ENCODE data around the gene TAPT1. TPM values are rescaled to one million over a fixed set of nuclear protein-coding genes. Genes with fewer than 3 reads are reported as not detected.

TAPT1 gene
- polyA plus RNA-seq, 1 of the 3 experiments (the other 2 are of a cell fraction): 6.2 TPM

DNA sequence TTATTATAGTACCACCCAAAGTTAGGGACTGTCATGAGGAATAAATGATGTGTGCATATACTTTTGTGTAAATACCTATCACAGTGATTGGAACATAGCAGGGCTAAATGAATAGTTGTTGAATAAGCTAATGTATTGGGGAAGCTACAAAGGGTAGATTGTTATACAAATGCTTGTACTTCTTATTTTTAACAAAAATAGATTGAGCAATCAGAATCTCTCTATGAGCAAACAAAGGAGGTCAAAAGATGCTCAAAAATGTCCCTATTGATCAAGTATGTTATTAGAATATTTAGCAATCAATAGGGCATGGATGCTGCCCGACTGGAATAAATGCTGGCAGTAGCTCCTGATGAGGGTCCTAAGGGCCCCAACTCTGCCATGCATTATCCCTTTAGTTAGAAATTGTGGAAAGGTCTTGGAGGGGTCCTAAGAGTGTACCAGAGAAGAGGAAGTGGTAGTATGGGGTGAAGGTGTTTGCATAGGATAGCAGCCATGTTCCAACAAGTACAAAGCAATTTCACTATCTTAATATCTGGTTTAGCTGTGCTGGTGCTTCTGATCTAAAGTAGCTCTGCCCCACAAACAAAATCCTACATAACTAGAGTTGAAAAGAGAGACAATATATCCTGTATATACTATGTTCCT lies 33.1 kb upstream of the TAPT1 start (continued):
- TF ChIP-seq ELF1 (IDR thresholded peaks at IDR 0.05) (no peak), SMC3 (IDR thresholded peaks at IDR 0.05; ENCODE audit: low read depth, low read length) (no peak), TEAD4 (IDR thresholded peaks at IDR 0.05; ENCODE audit: borderline replicate concordance, insufficient read depth) (no peak), FOXJ3 (CRISPR knock-in tag; IDR thresholded peaks at IDR 0.05) (no peak), FOSL2 (IDR thresholded peaks at IDR 0.05; ENCODE audit: borderline replicate concordance, low read depth) (no peak)

DNA sequence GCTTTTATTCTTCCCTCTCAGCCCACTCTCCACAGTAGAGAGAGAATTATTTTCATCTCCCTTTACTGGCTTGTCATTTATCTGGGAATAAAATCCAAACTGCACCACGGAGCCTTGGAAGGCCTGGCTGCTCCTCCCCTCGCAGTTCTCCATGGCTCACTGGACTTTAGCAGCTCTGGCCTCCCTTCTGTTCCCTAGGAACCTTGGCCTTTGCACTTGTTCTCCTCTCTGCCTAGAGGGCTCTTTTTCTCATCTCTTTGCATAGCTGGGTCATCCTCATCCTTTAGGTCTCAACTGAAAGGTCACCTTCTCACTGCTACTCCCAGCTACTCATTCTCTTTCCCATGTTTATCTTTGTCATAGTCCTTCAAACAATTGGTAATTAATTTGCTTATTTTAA lies 31.3 kb upstream of the TAPT1 start:
- Histone ChIP-seq H4K20me1 (ENCODE audit: insufficient read depth) (no peaks in the 10 kb centered on the region), H3F3A (replicated peaks; ENCODE audit: insufficient read depth) (no peaks in the 10 kb centered on the region), H3K9me3 (no peaks in the 10 kb centered on the region), H3K27ac (ENCODE audit: low read depth in 2 of 2, low read length in 1 of 2) (no peak overlapping the region), H3K4me3 (ENCODE audit: low read depth in 2 of 2, low read length in 1 of 2) (no peak overlapping the region), H3K4me2 (no peak overlapping the region), H3K9me2 (no peaks in the 10 kb centered on the region), H3K79me2 (ENCODE audit: insufficient read depth) (no peaks in the 10 kb centered on the region), H3K9ac (no peak overlapping the region), H3K27me3 (ENCODE audit: insufficient read depth) (no peaks in the 10 kb centered on the region), H3K4me1 (ENCODE audit: control insufficient read depth in 1 of 2, insufficient read depth in 2 of 2, low read depth in 1 of 2, low read length in 1 of 2) (peaks cover 0 to 14% of the 10 kb centered on the region in 2 experiments; a peak in 1 of 4 replicates), H3K36me3 (replicated peaks in 1 of 2; ENCODE audit: control insufficient read depth in 1 of 2, insufficient read depth in 2 of 2, low read length in 1 of 2) (no peaks in the 10 kb centered on the region), H2AFZ (ENCODE audit: low read depth) (no peak overlapping the region)
- ChIA-PET CTCF (no interaction called here), POLR2A (no interaction called here)
- WGBS (ENCODE audit: low lambda C conversion rate): 85% methylated on average over 2 of the region's 2 CpGs
- TF ChIP-seq, protein P1, sequence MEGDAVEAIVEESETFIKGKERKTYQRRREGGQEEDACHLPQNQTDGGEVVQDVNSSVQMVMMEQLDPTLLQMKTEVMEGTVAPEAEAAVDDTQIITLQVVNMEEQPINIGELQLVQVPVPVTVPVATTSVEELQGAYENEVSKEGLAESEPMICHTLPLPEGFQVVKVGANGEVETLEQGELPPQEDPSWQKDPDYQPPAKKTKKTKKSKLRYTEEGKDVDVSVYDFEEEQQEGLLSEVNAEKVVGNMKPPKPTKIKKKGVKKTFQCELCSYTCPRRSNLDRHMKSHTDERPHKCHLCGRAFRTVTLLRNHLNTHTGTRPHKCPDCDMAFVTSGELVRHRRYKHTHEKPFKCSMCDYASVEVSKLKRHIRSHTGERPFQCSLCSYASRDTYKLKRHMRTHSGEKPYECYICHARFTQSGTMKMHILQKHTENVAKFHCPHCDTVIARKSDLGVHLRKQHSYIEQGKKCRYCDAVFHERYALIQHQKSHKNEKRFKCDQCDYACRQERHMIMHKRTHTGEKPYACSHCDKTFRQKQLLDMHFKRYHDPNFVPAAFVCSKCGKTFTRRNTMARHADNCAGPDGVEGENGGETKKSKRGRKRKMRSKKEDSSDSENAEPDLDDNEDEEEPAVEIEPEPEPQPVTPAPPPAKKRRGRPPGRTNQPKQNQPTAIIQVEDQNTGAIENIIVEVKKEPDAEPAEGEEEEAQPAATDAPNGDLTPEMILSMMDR (IDR thresholded peaks at IDR 0.05): no peak
- TF ChIP-seq ELF1 (IDR thresholded peaks at IDR 0.05): no peak
- no peak for TF ChIP-seq GATA2 (CRISPR knock-in tag; IDR thresholded peaks at IDR 0.05)
- TF ChIP-seq, protein P2, sequence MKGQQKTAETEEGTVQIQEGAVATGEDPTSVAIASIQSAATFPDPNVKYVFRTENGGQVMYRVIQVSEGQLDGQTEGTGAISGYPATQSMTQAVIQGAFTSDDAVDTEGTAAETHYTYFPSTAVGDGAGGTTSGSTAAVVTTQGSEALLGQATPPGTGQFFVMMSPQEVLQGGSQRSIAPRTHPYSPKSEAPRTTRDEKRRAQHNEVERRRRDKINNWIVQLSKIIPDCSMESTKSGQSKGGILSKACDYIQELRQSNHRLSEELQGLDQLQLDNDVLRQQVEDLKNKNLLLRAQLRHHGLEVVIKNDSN (IDR thresholded peaks at IDR 0.05; ENCODE audit: borderline replicate concordance, low read depth): no peak
- no peak for TF ChIP-seq RAD21 (IDR thresholded peaks at IDR 0.05; ENCODE audit: low read length)
- TF ChIP-seq FOXM1 (IDR thresholded peaks at IDR 0.05; ENCODE audit: low read depth): no peak
- no peak for TF ChIP-seq POLR2AphosphoS5 (IDR thresholded peaks at IDR 0.05; ENCODE audit: low read depth, low read length)
- no peak for TF ChIP-seq TAF1 (IDR thresholded peaks at IDR 0.05; ENCODE audit: borderline replicate concordance, low read depth, low read length)
- no peak for TF ChIP-seq TEAD4 (IDR thresholded peaks at IDR 0.05; ENCODE audit: borderline replicate concordance, insufficient read depth)
- TF ChIP-seq MEF2A (IDR thresholded peaks at IDR 0.05; ENCODE audit: borderline replicate concordance, low read depth): no peak
- no peak for TF ChIP-seq MXI1 (IDR thresholded peaks at IDR 0.05; ENCODE audit: low read depth, low read length)
- TF ChIP-seq SMC3 (IDR thresholded peaks at IDR 0.05; ENCODE audit: low read depth, low read length): no peak
- TF ChIP-seq, protein P3, sequence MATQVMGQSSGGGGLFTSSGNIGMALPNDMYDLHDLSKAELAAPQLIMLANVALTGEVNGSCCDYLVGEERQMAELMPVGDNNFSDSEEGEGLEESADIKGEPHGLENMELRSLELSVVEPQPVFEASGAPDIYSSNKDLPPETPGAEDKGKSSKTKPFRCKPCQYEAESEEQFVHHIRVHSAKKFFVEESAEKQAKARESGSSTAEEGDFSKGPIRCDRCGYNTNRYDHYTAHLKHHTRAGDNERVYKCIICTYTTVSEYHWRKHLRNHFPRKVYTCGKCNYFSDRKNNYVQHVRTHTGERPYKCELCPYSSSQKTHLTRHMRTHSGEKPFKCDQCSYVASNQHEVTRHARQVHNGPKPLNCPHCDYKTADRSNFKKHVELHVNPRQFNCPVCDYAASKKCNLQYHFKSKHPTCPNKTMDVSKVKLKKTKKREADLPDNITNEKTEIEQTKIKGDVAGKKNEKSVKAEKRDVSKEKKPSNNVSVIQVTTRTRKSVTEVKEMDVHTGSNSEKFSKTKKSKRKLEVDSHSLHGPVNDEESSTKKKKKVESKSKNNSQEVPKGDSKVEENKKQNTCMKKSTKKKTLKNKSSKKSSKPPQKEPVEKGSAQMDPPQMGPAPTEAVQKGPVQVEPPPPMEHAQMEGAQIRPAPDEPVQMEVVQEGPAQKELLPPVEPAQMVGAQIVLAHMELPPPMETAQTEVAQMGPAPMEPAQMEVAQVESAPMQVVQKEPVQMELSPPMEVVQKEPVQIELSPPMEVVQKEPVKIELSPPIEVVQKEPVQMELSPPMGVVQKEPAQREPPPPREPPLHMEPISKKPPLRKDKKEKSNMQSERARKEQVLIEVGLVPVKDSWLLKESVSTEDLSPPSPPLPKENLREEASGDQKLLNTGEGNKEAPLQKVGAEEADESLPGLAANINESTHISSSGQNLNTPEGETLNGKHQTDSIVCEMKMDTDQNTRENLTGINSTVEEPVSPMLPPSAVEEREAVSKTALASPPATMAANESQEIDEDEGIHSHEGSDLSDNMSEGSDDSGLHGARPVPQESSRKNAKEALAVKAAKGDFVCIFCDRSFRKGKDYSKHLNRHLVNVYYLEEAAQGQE (IDR thresholded peaks at IDR 0.05; ENCODE audit: low read depth, low read length): no peak
- no peak for TF ChIP-seq TCF12 (IDR thresholded peaks at IDR 0.05)
- no peak for TF ChIP-seq CHD2 (IDR thresholded peaks at IDR 0.05; ENCODE audit: low read length, partially characterized antibody)
- TF ChIP-seq RFX5 (IDR thresholded peaks at IDR 0.05; ENCODE audit: low read length): no peak
- TF ChIP-seq, protein P4, sequence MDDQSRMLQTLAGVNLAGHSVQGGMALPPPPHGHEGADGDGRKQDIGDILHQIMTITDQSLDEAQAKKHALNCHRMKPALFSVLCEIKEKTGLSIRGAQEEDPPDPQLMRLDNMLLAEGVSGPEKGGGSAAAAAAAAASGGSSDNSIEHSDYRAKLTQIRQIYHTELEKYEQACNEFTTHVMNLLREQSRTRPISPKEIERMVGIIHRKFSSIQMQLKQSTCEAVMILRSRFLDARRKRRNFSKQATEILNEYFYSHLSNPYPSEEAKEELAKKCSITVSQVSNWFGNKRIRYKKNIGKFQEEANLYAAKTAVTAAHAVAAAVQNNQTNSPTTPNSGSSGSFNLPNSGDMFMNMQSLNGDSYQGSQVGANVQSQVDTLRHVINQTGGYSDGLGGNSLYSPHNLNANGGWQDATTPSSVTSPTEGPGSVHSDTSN (IDR thresholded peaks at IDR 0.05): no peak
- no peak for DNase-seq
